Erythroblast (primary cell): ENCODE data around the gene TNS1.

Experiments used
- GATA1 ChIP-seq: IDR thresholded peaks from 2 replicates; pipeline ENCODE4 v1.6.1; 2011; ENCODE audit warnings: low read depth, mild to moderate bottlenecking, control low read depth, low read length, moderate library complexity
- POLR2A ChIP-seq: IDR thresholded peaks from 2 replicates; pipeline ENCODE4 v1.6.1; 2011; ENCODE audit warnings: mild to moderate bottlenecking, low read length

- TF ChIP-seq POLR2A (no peak), GATA1 (no peak)
These were observed 26.9 kb upstream of the TNS1 start for GRCh38 chr2:218029366-218030360.
